GM19238 (cell line): ENCODE results near the gene TPM2.

Experiments used
- DNase-seq: peaks from one replicate; pipeline ENCODE4 v3.0.0; 2011; ENCODE audit warnings: low spot score; ENCODE audit not compliant: insufficient read length

TPM2 gene

DNA sequence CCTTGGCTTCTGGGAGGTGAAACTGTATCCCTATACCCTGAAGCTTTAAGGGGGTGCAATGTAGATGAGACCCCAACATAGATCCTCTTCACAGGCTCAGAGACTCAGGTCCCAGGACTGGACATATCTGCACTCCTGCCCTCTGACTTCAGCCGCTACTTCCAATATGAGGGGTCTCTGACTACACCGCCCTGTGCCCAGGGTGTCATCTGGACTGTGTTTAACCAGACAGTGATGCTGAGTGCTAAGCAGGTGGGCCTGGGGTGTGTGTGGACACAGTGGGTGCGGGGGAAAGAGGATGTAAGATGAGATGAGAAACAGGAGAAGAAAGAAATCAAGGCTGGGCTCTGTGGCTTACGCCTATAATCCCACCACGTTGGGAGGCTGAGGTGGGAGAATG is 10.6 kb downstream of the TPM2 start:
- no peak for DNase-seq

DNA sequence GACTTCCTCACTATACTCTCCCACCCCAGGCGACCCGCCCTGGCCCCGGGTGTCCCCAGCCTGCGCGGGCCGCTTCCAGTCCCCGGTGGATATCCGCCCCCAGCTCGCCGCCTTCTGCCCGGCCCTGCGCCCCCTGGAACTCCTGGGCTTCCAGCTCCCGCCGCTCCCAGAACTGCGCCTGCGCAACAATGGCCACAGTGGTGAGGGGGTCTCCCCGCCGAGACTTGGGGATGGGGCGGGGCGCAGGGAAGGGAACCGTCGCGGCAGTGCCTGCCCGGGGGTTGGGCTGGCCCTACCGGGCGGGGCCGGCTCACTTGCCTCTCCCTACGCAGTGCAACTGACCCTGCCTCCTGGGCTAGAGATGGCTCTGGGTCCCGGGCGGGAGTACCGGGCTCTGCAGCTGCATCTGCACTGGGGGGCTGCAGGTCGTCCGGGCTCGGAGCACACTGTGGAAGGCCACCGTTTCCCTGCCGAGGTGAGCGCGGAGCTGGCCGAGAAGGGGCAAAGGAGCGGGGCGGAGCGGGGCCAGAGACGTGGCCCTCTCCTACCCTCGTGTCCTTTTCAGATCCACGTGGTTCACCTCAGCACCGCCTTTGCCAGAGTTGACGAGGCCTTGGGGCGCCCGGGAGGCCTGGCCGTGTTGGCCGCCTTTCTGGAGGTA is 13.9 kb downstream of the TPM2 start:
- DNase-seq, result no peak

DNA sequence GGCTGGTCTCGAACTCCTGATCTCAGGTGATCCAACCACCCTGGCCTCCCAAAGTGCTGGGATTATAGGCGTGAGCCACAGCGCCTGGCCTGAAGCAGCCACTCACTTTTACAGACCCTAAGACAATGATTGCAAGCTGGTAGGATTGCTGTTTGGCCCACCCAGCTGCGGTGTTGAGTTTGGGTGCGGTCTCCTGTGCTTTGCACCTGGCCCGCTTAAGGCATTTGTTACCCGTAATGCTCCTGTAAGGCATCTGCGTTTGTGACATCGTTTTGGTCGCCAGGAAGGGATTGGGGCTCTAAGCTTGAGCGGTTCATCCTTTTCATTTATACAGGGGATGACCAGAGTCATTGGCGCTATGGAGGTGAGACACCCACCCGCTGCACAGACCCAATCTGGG is 14.5 kb downstream of the TPM2 start:
- DNase-seq, result no peak

DNA sequence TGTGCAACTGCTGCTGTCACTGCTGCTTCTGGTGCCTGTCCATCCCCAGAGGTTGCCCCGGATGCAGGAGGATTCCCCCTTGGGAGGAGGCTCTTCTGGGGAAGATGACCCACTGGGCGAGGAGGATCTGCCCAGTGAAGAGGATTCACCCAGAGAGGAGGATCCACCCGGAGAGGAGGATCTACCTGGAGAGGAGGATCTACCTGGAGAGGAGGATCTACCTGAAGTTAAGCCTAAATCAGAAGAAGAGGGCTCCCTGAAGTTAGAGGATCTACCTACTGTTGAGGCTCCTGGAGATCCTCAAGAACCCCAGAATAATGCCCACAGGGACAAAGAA is 15.7 kb downstream of the TPM2 start:
- no peak for DNase-seq

DNA sequence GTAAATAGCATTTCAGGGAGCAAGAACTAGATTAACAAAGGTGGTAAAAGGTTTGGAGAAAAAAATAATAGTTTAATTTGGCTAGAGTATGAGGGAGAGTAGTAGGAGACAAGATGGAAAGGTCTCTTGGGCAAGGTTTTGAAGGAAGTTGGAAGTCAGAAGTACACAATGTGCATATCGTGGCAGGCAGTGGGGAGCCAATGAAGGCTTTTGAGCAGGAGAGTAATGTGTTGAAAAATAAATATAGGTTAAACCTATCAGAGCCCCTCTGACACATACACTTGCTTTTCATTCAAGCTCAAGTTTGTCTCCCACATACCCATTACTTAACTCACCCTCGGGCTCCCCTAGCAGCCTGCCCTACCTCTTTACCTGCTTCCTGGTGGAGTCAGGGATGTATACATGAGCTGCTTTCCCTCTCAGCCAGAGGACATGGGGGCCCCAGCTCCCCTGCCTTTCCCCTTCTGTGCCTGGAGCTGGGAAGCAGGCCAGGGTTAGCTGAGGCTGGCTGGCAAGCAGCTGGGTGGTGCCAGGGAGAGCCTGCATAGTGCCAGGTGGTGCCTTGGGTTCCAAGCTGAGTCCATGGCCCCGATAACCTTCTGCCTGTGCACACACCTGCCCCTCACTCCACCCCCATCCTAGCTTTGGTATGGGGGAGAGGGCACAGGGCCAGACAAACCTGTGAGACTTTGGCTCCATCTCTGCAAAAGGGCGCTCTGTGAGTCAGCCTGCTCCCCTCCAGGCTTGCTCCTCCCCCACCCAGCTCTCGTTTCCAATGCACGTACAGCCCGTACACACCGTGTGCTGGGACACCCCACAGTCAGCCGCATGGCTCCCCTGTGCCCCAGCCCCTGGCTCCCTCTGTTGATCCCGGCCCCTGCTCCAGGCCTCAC is 16.3 kb downstream of the TPM2 start, which contains the start of gene CA9:
Gene CA9 (plus strand): TSS at position 797 of the 893 bp plus-strand sequence. CDS start 32 bp downstream, at position 829.
- no peak for DNase-seq

DNA sequence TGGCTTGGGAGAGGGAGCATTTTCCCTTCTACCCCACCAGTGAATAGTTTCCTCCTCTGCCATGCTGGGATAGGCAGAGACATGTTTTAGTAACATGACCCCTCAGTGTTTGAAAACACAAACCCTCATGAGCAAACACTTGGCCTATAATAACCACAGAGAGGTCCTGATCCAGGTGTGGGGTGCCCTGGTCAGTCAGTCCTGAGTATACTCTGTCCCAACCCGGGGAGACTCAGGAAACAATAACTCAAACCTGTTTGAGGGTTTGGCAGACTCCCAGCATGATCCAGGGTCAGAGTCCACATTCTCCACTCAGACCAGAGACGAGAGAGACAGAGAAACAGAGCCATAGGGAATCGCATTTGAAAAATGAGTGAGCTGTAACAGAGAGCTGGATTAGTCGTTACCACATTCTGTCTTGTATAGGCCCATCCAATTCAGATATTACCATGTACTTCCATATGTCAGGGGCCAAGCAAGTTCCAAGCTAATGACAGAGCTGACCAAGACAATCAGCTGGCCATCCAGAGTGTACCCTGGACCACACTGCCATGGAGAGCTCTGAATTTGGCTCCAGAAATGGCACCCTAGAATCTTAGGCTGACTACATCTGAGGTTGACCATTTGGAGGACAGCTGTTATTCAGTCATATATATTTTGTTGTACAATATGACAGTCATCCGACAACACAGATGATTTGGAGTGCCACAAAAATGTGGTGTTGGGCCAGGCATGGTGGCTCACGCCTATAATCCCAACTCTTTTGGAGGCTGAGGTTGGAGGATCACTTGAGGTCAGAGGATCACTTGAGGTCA is 20.2 kb downstream of the TPM2 start:
- no peak for DNase-seq

DNA sequence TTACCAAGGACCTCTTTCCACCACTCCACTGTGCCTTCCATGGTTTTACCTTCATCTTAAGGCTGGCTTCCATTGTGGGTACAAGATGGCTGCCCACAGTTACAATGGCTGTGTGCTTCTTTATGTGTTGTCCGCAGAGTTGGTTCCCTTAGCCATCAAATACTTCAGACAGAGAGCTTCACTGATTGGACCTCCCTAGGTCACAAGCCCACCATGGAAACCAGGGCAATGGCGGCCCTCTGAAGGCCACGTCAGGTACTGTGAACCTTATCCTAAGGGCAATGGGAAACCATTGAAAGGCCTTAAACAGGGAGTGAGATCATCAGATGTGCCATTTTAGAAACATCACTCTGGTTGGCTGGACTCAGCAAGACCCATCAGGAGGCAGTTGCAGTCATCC is 21.8 kb downstream of the TPM2 start:
- DNase-seq, result no peak

DNA sequence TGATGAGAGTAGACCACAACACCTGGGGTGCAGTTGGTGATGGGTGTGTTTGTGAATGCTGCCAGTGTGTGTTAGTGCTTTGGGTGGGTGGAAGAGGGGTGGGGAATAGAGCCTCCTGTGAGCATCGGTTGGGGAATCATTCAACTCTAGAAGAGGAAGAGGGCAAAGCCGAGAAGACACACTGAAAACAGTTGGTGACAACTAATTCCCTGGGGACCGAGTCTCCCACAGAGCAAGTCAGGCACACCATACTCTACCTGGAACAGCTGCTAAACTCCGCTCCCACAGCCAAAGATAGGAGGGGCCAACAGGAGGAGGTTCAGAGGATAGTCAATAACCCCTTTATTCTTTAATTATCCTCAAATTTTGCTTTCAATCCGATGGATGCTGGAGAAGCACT is 23.2 kb downstream of the TPM2 start:
- DNase-seq, result no peak

DNA sequence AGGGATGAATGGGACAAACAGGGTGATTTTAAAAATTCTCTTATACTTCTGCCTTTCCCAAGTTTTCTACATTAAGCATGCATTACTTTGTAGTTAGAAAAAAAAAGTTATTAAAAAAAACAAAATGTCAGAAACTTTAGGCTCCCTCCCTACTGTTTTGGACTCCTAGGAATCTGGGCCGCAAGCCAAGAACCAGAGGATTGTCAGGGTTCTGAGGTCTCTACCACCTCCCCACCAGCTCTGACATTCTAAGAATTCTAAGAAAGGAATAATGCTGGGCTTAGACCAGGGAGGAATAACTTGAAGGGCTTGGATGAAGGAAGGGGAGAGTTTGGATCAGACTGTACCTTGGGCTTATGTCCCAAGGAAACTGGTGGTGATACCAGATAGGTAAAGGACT is 23.7 kb downstream of the TPM2 start:
- DNase-seq, result no peak

DNA sequence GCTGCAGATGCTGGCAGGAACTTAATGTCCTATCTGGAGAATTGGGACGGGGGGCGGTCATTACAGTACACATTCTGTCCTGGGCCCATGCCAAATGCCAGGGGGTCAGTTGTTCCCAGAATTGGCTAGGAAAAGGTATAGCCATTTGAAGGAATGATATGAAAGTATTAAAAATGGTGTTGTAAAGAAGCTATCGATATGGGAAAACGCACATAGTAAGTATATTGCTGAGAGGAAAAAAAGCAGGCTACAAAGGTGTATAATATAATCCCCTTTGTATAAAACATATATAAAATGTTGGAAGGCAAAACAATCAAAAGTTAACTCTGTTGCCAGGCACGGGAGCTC is 24.3 kb downstream of the TPM2 start:
- DNase-seq, result no peak

DNA sequence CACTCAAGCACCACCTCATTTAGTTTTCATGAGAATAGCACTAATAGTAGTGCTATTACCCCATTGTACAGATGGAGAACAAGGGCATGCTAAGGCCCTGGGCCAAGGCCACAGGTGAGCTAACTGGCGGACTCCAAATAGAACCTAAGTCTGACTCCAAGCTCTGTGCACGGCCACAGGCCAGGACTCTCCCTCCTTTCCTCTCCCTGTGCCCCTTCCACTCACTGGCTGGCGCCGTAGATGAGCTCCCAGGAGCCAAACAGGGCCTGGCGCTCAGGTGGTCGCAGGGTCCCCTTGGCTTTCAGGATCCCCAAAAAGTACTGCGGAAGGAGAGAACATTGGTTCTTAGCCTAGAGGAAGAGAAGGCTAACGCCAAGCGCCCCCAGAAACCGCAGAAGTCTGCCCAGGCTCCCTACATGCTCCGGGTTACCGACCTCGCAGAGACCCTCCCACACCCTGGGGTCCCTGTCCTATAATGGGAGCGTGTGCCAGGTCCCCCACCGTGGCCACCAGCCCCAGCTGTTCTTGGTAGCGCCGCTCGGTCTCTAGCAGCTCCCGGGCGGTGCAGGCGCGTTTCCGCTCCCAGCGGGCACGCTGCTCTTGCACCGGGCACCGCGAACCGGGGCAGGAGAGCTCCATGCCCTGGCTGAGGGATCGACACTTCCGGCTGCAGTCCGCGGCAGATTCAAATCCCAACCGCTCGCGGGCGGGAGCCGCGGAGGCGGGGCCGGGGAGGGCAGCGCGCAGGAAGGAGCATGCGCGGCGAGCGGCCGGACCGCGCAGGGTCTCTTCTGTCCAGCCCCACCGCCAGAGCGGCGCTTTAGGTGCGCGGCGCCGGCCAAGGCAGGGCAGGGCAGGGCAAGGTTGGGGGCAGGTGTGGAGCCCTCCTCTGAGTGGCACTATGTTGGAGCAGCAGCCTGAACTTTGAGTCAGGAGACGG is 24.9 kb downstream of the TPM2 start, which contains the start of gene ARHGEF39:
Gene ARHGEF39 (minus strand): TSS at position 665 of the 940 bp plus-strand sequence. CDS start 26 bp downstream, at position 639.
- peak; percentile 90 for DNase-seq

DNA sequence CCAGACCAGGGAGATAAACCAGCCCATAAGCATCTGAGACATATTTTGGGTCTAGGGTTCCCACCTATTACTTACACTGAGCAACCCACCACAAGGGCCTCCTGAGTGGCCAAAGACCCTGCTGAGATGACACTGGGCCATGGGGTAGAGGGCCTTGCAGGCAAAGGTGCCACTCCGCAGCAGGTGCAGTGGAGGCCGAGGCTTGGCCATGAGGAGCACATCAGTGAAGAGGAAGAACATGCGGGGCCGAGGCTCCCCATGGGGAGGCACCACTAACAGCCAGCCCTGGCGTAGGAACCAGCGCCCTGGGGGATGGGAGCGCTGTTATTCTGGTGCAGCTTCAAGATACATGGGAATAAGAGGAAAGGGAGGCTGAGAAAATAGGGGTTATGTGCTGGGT is 27.3 kb downstream of the TPM2 start:
- no peak for DNase-seq

DNA sequence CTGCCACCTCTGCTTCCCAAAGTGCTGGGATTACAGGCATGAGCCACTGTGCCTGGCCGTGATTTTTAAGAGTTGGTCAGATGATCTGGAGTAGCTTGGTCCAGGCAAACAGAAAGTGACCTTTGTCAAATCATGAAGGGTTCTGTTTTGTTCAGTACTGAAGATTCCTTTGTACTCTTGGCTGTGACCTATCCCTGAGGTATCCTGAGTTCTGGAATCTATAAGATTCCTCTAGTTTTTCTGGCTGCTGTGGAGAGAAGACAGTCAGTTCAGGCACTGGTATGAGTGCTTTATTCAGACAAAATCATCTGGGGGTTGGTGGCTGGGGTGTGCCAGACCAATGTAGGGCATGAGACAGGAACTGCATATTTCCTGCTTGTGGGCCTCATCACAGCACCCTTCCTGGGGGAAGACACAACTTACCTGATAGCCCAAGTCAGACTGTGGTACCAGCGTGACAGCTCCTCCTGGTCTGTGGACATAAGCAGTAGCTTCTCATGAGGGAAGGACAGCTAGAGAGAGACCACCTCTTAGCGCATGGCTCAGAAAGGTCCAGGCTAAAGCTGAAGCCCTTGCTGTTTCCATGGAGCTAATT is 27.9 kb downstream of the TPM2 start:
- DNase-seq, result no peak

DNA sequence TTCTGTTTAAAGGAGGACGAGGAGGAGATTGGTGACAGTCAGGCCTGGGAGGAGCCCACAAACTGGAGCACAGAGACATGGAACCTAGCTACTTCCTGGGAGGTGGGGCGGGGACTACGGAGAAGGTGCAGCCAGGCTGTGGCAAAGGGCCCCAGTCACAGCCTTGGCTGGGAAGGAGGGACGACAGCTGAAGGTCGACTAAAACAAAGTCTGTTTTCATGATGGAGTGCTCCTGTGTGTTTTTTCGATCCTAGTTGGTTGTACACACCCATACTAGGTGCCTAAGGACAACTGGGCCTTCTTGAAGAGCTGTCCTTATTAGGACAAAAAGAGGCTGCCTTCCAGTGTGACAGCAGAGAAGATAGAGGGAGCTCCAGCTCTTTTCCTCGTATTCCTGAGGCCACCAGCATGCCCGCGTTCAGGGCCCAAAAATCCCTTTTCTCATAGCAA is 28.7 kb downstream of the TPM2 start:
- no peak for DNase-seq

DNA sequence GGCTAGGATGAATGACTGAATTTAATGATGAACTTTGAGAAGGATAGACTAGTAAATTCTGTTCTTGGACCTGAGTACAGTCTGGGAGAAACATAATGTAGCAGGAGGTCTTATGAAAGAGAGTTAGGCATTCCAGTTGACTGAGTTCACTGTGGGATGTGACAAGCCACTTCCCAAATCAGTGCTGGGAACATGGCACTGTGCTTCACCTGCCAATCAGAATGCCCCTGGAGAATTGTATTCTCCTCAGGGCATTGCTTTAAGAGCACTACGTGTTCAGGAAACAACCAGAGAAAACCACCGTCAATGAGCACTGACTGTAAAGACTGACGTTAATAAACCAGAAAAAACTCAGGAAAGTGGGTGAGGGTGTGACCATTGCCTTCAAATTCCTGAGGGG is 30.4 kb downstream of the TPM2 start:
- no peak for DNase-seq

DNA sequence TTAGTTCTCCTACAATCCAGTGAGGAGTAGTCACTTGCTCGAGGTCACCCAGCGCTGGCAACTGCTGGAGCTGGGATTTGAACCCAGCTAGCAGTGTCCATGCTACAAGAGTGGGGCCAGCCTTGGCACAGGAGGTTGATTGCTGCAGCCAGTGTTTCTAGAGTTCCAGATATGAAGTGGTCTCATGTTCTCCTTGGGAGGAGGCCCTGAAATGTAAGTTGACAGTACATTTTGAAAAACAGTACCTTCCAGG is 30.8 kb downstream of the TPM2 start:
- DNase-seq, result no peak

DNA sequence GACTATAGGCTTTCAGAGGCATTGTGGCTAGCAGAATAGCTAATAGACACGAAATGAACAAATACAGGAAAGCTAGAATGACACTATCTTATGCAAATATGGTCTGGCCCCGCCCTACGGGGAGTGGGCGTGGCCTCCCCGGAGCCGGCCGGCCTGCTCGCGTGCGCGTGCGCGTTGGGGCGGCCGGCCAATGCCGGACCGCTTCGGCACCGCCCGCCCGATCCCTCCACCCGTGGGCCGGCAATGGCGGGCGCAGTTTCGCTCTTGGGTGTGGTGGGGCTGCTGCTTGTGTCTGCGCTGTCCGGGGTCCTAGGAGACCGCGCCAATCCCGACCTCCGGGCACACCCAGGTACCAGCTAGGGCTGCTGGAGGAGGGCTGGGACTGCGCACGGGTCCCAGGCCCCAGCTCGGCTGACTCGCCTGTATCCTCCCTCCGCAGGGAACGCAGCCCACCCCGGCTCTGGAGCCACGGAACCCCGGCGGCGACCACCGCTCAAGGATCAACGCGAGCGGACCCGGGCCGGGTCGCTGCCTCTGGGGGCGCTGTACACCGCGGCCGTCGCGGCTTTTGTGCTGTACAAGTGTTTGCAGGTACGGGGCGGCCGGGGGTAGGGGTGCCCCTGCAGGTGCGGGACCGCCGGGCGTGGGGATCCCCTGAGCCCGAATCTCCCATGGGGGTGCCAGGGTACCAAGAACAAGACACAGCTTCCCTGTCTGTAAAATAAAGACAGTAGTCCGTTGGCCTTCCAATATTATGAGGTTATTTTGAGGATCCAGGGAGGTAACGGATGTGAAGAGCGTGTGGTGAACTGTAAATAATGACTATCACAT is 31.4 kb downstream of the TPM2 start, which contains the start of gene CCDC107:
Gene CCDC107 (plus strand): TSS at position 156 of the 831 bp plus-strand sequence. CDS start 88 bp downstream, at position 244.
- peak; percentile 86 for DNase-seq

DNA sequence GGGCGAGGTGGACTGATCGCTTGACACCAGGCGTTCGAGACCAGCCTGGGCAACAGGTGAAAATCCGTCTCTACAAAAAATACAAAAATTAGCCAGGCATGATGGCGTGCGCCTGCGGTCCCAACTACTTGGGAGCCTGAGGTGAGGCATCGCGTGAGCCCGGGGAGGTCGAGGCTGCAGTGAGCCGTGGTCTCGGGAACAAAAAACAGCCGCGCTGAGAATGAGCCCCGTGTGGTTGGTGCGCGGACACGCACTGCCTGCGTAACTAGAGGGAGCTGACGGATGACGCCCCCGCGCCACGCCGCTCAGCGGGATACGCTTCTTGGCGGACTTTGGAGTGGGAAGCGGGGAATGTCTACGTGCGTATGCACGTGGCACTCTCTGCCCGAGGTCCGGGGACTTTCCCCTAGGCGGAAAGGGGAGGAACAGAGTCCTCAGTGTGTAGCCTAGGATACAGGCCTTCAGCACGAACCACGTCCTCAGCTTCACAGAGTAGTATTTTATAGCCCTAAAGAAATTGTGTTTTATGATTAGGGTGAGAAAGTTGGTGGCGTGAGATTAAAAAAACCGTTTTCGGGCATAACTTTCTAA is 32.1 kb downstream of the TPM2 start, which contains the start of gene RMRP:
Gene RMRP (minus strand): TSS at position 474 of the 591 bp plus-strand sequence.
- DNase-seq, result peak; percentile 92
